NCI-H1930 (cell line): ENCODE measurements around the gene MIOX.
A peak's percentile ranks its signal among the peaks of the same experiment; 100 is the strongest.

Experiments
- DNase-seq, 2 experiments: peaks; one replicate each; lab custom pipeline; 2025; lab: John Stamatoyannopoulos, UW

Gene MIOX

DNA sequence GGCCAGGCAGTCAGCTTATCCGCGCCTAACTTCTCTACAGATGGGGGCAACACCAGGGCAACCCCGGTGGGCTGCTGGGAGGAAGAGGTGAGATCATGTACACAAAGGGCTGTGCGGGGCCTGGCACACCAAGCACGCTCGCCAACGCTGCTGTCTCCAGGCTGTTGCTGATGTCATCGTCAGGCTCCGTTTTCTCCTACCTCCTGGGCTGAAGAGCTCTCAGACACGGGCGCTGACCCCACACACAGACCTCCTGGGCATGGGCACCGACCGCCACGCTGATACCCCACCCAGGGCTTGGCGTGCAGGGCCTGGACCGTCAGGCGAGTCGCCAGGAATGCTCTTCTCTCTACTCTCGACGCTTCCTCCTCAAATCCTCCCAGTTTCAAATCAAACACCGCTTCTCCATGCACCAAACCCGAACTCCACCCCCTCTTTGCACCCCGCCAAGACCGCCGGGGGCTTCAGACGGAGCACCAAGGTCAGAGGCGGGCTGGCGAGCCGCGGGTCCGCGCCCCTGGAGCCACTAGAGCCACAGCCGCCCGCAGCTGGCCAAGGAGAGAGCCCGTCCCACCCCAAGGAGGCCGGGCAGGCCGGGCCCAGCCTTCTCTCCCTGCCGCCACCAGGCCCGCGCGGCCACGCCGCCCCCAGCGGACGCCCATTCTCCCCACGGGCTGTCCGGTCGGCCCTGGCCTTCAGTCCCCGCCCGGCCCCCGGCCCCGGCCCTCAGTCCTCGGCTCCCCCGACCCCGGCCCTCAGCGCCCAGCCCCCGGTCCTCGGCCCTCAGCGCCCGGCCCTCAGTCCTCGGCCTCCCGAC, 12.6 kb upstream of the MIOX start:
- DNase-seq: no peak

DNA sequence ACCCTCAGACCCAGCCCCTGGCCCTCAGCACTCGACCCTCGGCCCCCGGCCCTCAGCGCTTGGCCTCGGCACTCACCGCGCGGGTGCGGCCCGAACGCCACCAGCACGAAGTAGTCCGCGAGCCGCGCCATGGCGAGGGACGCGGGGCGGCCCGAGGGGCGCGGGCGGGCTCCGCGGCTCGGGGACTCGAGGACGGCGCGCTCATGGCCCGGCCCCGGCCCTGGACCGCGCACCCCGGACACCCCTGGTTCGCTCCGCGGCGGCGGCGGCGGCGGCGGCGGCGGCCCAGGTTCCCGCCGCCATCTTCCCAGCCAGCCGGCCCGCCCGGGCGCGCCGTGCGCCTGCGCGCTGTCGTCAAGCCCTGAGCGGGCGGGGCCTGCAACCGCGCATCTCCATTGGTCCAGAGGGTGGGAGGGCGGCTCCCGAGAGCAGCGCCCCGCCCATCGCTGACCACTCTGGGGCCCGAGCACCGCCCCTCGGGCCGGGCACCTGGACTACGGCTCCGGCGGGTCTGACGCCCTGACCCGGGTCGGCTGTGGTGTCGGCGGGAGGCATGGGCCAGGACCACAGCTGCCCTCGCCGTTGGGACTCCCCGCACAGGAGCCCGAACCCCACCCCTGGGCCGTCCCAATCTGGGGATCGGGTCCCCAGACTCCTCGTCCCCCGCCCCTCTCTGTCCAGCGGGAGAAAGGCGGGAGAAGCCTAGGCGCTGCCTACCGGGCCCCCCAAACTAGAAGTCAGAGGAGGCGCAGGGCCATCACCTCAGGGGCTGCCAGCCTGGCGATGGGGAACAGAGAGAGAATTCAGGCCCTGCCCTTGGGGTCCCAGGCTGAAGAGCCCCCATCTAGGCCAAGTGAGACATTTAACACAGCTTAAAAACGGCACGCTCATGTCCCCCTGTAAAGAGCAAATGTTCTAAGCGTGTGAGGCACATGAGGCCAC, 11.7 kb upstream of the MIOX start, which contains the start of gene SBF1:
TSS of gene SBF1 (minus strand) at position 326 of the 942 bp plus-strand sequence. CDS start at position 131, 195 bp downstream.
- peak; percentile 85 to 92 for DNase-seq

DNA sequence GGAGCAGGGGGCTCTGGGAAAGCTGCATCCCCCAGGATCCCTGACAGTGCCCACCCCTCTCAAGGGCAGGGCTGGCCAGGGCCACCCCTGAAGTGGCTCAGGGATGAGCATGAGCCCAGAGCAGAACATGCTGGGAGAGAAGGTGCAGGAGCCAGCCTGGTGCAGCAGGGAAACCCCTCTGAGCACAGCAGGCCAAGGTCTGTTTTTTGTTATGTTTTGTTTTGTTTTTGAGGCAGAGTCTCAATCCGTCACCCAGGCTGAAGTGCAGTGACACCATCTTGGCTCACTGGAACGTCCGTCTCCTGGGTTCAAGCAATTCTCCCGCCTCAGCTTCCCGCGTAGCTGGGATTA, 11.0 kb upstream of the MIOX start:
- no peak for DNase-seq

DNA sequence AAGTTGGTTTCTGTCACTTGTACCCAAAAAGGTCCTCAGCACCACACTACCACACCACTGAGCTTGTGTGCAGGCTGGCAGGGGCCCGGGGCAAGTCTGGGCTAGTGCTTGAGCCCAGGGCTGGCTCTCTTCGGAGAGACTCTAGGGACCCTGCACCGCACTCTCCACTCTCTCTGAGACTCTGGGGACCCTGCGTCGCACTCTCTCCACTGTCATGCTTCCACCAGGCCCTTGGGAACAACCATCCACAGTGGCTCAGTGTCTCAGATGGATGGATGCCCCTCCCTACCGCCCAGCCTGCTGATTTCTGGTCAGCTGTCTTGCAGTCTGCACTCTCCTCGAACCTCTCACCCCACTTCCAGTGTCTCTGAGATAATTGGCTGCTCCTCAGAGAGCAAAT, 9.8 kb upstream of the MIOX start:
- no peak for DNase-seq

DNA sequence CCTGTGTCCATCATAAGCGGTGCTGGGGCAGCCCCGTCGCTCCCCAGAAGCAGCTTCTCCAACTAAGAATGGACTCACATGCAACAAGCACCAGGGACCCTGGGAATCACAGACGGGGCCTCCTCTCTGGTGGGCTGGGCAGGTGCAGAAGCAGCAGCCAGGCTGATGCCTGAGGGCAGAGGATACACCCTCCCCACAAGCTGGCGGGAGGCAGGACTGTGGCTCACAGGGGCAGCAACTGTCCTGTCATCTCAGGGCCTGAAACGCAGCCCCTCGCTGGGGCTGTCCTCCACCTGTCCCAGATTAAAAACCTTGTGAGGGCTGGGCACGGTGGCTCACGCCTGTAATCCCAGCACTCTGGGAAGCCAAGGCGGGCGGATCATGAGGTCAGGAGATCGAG, 8.7 kb upstream of the MIOX start:
- DNase-seq: no peak

DNA sequence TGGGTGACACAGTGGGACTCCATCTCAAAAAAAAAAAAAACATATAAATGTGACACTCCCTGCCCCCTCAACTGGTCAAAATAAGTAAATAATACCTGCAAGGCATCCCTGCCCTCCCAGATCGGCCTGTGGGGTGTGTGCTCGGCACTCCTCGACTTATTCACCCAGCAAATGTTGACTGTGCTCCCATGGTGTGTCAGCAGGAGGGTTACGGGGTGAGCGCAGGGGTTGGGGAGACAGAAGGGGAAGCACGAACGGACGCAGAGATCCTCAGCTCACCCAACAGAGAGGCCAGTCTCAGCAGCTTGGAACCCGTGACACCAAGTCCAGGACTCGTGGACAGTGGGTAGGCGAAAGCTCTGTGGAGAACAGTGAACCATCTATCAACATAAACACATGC, 6.9 kb upstream of the MIOX start:
- no peak for DNase-seq

DNA sequence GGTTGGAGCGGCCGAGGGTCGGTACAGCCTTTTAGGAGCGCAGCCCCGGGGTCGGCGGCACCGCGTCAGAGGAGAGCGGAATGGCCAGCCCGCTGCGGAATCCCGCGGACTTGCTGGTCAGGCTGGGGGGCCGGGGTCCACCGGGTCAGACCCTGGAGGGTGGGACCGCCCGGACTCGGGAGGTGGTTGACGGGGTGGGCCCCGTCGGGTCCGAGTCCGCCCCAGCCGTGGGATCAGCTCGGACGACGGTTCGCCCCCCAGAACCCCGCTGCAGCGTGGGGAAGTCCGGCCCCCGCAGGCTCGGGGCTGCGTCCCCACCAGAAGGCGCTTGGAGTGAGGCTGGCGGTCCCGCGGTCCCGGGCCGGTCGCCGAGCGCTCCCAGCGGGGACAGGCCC, 5.6 kb upstream of the MIOX start:
- no peak for DNase-seq

DNA sequence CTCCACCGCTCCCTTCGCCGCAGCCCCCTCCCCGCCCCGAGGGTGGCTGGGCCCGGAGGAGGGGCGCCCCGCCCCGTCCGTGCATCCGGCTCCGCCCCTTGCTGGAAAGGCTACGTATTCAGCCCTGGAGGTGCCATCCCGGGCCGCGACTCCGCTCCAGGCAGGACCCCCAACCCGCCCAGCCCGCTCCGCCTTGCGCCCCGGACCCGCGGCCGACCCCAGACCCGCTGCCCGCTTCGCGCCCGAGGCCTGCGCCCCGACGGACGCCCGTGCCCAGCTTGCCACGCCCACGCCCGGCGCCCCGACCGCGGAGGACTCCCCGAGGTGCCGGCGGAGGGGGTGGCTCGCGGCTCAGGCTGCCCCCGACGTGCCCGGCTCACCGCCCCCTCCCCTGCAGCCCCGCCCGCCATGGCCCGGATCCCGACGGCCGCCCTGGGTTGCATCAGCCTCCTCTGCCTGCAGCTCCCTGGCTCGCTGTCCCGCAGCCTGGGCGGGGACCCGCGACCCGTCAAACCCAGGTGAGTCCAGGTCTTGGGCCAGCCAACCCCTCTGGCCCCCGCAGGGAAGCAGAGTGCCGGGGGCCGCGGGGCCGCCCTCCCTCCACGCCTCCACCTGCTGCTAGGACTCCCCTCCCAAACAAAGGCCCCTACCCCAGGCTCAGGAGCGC, 5.1 kb upstream of the MIOX start, which contains the start of gene ADM2:
TSS of gene ADM2 (plus strand) at position 104 of the 667 bp plus-strand sequence. CDS start at position 409, 305 bp downstream.
- DNase-seq: peak in 1 of 2 experiments; percentile 42

DNA sequence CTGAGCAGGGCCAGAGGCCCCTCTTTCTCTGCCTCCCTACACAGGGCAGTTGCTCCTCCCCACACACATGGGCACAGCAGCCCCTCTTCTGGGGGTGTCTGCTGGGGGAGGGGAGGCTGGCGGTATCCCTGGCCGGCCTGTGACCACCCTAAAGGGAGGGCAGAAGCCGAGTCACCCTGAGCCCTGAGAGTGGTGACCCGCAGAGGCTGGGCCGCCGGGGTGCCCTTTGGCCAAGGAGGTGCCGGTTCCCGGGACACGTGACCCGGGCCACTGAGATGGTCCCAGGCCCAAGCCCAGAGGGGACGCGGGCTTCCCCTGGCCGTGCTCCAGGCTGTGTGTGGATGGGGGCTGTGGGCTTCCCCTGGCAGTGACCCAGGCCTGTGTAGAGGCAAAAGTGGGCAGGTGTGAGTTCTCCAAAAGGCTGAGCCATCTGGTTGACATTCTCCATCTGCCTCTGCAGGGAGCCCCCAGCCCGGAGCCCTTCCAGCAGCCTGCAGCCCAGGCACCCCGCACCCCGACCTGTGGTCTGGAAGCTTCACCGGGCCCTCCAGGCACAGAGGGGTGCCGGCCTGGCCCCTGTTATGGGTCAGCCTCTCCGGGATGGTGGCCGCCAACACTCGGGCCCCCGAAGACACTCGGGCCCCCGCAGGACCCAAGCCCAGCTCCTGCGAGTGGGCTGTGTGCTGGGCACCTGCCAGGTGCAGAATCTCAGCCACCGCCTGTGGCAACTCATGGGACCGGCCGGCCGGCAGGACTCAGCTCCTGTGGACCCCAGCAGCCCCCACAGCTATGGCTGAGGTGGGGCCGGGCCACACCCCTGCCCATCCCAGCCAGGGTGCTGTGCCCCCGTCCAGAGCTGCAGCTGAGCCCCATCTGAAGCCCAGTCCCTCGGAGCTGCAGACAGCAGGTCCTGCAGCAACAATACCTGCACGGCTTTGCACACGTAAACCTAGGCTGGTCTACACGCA, 4.3 kb upstream of the MIOX start:
- DNase-seq: no peak

DNA sequence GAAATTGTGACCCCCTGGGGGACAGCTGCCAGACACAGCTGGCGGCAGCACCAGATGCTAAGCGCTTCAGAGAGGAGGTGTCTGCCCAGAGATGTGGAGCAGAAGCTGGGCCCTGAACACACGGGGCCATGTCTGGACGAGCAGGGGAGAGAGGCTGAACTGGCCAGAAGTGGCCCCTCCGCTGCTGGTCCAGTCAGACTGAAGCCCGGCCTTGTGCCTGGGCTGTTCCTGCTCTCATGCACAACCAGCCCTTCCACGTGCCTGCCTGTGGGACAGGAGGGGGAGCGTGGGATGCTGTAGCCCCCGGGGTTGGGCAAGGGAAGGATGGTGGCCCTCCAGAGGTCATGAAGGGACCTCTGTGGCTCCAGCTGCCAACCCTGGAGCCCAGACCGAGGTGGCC, 3.6 kb upstream of the MIOX start:
- DNase-seq: no peak

DNA sequence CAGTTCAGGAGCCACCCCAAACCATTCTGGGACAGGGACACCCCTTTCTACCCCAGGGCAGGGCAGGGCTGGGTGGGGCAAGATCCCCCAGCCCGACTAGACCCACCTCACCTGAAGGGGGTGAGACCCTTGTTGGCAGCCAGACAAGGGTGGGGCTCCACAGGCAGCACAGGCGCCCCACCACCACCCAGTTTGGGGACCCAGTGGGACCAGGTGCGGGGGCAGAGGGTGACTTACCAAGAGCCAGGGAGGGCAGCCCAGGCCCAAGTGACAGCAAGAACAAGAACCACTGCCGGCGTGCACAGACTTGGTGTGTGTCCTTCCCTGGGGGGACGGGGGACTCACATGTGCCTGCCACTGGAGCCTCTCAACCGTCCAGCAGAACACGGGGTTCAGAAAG, 3.1 kb upstream of the MIOX start:
- no peak for DNase-seq

DNA sequence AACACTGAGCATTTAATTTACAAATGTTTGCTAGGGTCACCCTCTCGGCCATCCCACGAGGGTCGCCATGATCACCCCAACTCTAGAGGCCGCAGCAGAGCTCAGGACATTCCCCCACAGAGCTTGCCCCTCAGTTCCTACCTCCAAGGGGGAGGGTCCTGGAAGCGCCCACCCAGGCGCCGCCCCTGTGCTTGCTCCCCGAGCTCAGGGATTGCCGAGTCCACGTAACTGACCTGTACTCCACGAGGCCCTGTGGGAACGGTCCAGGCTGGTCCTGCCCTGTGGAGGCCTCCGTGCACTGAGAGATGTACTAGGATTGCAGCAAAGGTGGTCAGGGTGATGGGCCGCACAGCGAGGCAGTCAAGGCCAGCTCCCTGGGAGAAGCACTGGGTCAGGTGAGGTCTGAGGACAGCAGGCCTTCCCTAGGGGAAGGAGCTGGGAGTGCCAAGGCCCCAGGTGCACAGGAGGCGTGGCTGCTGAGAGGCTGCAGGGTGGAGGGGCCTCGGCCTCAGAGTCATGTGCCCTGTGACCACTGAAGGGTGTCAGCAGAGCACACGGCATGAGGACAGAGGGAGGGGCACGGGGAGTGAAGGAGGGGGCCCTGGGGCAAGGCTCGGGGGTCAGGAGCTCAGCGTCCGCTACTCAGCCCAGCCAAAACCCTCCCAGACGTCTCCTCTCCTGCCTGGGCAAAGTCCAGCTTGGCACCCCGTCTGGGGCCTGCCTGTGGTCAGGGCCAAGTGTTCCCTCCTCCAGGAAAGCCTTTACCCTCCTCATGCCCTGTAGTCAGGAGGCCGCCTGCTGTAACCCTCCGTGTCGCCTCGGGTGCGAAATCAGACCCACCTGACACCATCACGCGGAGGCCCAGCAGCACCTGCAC, 2.4 kb upstream of the MIOX start:
- DNase-seq: no peak

DNA sequence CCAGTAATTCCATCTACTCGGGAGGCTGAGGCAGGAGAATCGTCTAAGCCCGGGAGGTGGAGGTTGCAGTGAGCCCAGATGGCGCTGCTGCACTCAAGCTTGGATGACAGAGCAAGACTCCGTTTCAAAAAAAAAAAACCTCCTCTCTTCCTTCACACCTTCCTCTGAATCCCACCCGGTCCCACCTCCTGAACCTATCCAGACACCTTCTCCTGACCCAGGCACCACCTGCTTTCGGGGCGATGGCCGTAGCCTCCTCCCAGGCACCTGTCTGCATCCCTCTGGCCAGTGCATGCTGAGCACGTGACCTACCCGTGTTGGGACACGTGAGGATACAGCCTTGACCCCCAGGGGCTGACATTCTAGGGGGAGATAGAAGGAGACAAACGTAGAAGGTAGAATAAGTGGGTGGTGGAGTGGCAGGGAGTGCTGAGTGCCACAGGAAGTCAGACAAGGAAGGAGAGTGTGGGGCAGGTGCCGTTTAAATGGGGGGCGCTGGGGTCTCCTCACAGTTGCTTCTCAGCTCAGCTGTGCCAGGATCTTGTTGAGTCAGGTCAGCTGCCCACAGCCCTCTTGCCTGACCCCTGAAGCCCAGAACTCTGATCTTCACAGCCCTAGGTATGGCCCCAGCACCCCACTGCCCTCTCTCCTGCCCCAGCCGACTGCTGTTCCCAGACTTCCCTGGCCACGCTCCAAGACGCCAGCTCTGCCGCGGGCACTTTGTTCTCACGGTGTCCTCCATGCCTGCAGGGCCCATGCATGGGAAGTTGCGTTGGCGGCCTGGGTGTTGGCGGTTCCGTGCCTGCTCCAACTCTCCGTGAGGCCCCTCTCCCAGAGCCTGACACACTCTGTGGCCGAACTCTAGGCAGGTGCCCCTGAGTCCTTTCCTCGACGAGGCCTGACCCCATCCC, 1.2 kb upstream of the MIOX start:
- no peak for DNase-seq

DNA sequence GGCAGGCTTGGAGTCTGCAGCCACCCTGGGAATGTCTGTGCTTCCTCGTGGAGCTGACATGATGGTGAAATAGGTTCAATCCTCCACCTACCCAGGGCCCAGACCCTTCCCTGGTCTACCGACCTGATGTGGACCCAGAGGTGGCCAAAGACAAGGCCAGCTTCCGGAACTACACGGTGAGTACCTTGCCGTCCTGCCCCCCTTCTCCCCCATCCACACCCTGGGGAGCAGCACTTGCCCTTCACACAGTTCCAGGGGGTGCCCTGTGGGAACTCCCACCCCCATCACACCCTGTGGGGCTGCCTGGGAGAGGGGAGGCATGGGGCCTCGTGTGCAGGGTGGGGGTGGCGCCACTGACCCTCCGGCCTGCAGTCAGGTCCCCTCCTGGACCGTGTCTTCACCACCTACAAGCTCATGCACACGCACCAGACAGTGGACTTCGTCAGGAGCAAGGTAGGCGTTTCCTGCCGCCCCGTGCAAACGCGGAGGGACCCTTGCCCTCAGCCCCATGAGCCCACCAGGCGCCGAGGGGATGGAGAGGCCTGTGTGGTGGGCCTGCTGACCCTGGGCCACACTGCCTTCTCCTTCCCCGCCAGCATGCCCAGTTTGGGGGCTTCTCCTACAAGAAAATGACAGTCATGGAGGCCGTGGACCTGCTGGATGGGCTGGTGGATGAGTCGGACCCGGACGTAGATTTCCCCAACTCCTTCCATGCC, 789 bp downstream of the MIOX start:
- no peak for DNase-seq

DNA sequence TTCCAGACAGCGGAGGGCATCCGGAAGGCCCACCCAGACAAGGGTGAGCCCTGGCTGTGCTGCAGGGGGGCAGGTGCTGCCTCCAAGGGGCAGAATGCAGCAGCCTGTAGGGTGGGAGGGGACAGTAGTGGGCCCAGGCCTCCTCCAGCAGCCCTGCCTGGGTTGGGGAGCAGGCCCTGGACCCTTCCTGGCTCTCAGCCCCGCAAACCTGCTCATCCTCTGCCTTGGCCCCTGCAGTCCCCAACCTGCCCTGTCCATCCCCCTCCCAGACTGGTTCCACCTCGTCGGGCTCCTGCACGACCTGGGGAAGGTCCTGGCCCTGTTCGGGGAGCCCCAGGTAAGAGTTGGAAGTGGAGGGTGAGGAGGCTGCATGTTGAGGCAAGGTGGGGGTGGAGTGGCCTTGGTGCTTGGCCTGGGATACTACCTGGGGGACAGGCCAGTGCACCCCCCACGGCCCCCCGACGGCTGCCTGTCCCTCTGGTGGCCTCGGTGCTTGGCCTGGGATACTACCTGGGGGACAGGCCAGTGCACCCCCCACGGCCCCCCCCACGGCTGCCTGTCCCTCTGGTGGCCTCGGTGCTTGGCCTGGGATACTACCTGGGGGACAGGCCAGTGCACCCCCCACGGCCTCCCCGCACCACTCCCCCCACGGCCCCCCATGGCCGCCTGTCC, 1.5 kb downstream of the MIOX start:
- DNase-seq: no peak

DNA sequence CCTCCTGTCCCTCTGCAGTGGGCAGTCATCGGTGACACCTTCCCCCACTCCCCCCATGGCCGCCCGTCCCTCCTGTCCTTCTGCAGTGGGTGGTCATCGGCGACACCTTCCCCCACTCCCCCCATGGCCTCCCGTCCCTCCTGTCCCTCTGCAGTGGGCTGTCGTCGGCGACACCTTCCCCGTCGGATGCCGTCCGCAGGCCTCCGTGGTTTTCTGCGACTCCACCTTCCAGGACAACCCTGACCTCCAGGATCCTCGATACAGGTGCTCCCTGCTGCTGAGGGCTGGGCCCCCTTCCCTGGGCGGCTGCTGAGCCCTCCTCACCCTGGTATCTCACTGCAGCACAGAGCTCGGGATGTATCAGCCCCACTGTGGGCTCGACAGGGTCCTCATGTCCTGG, 2.2 kb downstream of the MIOX start:
- no peak for DNase-seq

DNA sequence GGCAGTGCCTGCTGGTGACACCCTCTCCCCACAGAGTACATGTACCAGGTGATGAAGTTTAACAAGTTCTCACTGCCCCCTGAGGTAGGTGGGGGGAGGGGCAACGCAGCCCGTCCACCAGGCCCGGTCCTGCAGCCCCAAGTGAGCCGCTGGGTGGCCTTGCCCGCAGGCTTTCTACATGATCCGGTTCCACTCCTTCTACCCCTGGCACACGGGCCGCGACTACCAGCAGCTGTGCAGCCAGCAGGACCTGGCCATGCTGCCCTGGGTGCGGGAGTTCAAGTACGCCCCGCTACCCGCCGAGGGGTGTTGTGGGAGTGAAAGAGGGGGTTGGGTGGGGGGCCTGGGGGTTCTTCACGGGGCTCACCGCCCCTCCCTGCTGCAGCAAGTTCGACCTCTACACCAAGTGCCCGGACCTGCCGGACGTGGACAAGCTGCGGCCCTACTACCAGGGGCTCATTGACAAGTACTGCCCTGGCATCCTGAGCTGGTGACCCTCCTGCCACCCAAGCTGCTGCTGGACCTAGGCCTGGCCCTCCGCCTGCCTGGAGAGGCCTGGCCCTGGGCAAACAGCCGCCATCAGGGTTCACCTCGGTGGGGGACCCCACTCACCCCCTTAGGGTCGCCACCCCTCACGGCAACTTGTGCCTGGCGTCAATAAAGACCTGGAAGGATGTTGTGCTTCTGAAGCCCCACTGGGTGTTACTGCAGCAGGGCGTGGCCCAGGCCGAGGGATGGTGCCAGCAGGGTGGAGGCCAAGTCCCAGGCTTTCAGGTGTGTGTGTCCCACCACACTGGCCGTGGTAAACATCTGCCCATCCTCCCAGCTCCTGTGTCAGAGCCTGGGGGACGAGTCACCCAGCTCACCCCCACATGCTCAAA, 2.9 kb downstream of the MIOX start:
- no peak for DNase-seq
